ENCODE measurements around the gene MEGF6.

The MEGF6 gene

GRCh38 chr1:3527774-3528173, 83.5 kb downstream of the MEGF6 start:
- Histone ChIP-seq H3K27me3 (ENCODE audit: control insufficient read depth, insufficient read depth, low read length) (no peaks in the 10 kb centered on the region), H3K79me2 (no peaks in the 10 kb centered on the region), H3K9ac (no peak overlapping the region), H3K27ac (no peak overlapping the region), H3K4me1 (no peaks in the 10 kb centered on the region), H3K4me2 (ENCODE audit: low read length) (no peak overlapping the region), H2AFZ (no peak overlapping the region), H3K4me3 (ENCODE audit: low read depth, low read length) (no peak overlapping the region), H3K36me3 (ENCODE audit: control insufficient read depth, insufficient read depth, low read length) (no peaks in the 10 kb centered on the region), H3K9me3 (ENCODE audit: control insufficient read depth, low read length) (no peaks in the 10 kb centered on the region)
- TF ChIP-seq CTCF (IDR thresholded peaks at IDR 0.05) = no peak

GRCh38 chr1:3525551-3526482, 85.5 kb downstream of the MEGF6 start:
- TF ChIP-seq CTCF (IDR thresholded peaks at IDR 0.05) = no peak
- Histone ChIP-seq H3K27me3 (ENCODE audit: control insufficient read depth, insufficient read depth, low read length) (no peaks in the 10 kb centered on the region), H3K4me1 (no peaks in the 10 kb centered on the region), H3K9me3 (ENCODE audit: control insufficient read depth, low read length) (no peaks in the 10 kb centered on the region), H3K4me2 (ENCODE audit: low read length) (no peak overlapping the region), H3K9ac (no peak overlapping the region), H3K79me2 (no peaks in the 10 kb centered on the region), H3K27ac (no peak overlapping the region), H3K4me3 (ENCODE audit: low read depth, low read length) (no peak overlapping the region), H2AFZ (no peak overlapping the region), H3K36me3 (ENCODE audit: control insufficient read depth, insufficient read depth, low read length) (no peaks in the 10 kb centered on the region)

- H3K4me1 ChIP-seq = no peaks in the 10 kb centered on the region
- H3K4me2 ChIP-seq (ENCODE audit: low read length) = no peak overlapping the region
- H3K9me3 ChIP-seq (ENCODE audit: control insufficient read depth, low read length) = no peaks in the 10 kb centered on the region
- no peaks in the 10 kb centered on the region for H3K36me3 ChIP-seq (ENCODE audit: control insufficient read depth, insufficient read depth, low read length)
- no peaks in the 10 kb centered on the region for H3K79me2 ChIP-seq
- no peak for TF ChIP-seq CTCF (IDR thresholded peaks at IDR 0.05)
- no peak overlapping the region for H3K4me3 ChIP-seq (ENCODE audit: low read depth, low read length)
- no peaks in the 10 kb centered on the region for H3K27me3 ChIP-seq (ENCODE audit: control insufficient read depth, insufficient read depth, low read length)
- no peak overlapping the region for H3K27ac ChIP-seq
- no peak overlapping the region for H3K9ac ChIP-seq
- H2AFZ ChIP-seq = no peak overlapping the region
These were observed 86.6 kb downstream of the MEGF6 start for GRCh38 chr1:3524556-3525203.

GRCh38 chr1:3523980-3524379, 87.3 kb downstream of the MEGF6 start:
- Histone ChIP-seq H3K9me3 (ENCODE audit: control insufficient read depth, low read length) (no peaks in the 10 kb centered on the region), H3K27ac (no peak overlapping the region), H3K36me3 (ENCODE audit: control insufficient read depth, insufficient read depth, low read length) (no peaks in the 10 kb centered on the region), H3K9ac (no peak overlapping the region), H3K27me3 (ENCODE audit: control insufficient read depth, insufficient read depth, low read length) (no peaks in the 10 kb centered on the region), H3K79me2 (no peaks in the 10 kb centered on the region), H2AFZ (no peak overlapping the region), H3K4me1 (no peaks in the 10 kb centered on the region), H3K4me2 (ENCODE audit: low read length) (no peak overlapping the region), H3K4me3 (ENCODE audit: low read depth, low read length) (no peak overlapping the region)
- TF ChIP-seq CTCF (IDR thresholded peaks at IDR 0.05) = no peak

Data from parathyroid adenoma (tissue), 2 donors.